KG1 (cell line): ENCODE data around the gene GDAP1L1.
"Not testable (repeated sequence)": the region's sequence is repeated elsewhere in the genome, so short reads cannot be mapped to it uniquely, and the experiment has no call there.

ENCODE experiments used
- DNase-seq: peaks from one replicate; lab custom pipeline; 2025; lab: John Stamatoyannopoulos, UW

Gene GDAP1L1

DNA sequence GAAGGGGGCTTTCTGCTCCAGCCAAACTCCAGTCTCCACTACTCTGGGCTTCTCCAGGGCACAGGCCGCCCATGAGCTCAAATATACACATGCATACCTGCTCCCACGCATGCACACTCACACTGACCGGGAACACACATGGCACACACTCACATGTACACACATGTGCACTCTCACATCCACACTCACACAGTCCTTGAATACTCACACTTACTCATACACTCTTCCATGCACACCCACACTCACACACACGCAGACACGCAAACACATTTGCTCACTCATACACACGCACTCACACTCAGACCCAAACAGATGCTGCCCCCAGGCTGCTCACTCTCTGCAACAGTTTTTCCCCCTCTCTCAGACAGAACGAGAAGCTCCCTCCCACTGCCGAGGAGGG lies 7.0 kb downstream of the GDAP1L1 start:
- no peak for DNase-seq

GRCh38 chr20:44255942-44256341 lies 8.8 kb downstream of the GDAP1L1 start:
- DNase-seq, result no peak

GRCh38 chr20:44256961-44257360 lies 9.9 kb downstream of the GDAP1L1 start:
- no peak for DNase-seq

GRCh38 chr20:44258226-44258890 lies 11.2 kb downstream of the GDAP1L1 start:
- DNase-seq, result no peak

DNA sequence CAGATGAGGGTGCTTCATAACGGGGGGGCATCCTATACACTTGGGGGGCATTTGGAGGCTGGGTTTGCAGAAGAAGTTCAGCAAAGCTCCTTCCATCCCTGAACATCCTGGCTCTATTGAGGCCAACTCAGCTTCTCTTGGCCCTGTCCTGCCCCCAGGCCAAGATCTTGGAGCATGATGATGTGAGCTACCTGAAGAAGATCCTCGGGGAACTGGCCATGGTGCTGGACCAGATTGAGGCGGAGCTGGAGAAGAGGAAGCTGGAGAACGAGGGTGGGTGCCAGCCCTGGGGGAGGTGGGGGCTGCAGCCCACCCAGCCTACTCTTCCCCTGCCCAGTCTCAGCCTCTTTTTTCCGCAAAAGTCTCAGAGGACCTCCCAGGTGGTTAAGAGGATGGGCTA lies 17.2 kb downstream of the GDAP1L1 start:
- no peak for DNase-seq

DNA sequence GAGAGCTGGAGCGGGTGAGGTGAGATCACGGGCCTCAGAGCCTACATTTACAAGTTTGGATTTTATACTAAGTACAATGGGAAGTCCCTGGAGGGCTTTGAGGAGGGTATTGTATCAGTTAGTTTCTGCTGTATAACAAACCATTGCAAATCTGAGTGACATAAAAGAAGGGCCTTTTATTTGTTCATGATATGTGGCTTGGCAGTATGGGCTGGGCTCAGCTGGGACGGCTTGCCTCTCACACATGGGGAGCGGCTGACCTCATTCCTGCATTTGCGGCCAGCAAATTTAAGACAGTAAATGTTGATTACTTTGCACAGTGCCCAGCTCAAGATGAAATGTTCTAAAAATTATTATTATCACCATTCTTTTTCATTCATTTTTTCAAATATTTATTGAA lies 21.7 kb downstream of the GDAP1L1 start:
- no peak for DNase-seq

- DNase-seq, result no peak
Observed at GRCh38 chr20:44271915-44272663, 25.0 kb downstream of the GDAP1L1 start.

GRCh38 chr20:44273231-44274215 lies 26.4 kb downstream of the GDAP1L1 start:
- no peak for DNase-seq

DNA sequence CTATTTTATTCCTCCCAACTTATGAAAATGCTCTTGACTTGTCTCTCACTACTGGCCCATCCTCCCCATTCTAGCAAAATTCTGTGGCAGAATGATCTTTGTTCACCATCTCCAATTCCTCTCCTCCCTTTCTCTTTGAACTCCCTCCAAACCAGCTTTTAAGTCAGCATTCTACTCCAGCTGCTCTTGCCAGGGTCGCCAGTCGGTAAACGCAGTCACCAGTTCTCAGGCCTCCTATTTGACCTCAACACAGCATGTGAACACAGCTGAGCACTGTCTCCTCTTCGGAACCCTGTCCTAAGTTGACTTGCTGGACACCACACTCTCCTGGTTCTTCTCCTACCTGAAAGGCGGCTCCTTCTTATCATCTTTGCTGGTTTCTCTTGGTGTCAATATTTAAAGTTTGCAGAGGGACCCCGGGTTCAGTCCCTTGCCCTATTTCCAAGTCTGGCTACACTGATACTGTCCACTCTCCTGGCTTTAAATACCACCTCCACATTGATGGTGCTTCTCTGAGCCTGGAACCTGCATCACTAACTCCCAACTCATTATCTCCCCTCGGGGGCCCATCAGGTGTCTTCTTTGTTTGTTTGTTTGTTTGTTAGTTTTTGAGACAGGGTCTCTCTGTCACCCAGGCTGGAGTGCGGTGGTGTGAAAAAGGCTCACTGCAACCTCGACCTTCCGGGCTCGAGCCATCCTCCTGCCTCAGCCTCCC lies 27.4 kb downstream of the GDAP1L1 start:
- DNase-seq, result no peak

DNA sequence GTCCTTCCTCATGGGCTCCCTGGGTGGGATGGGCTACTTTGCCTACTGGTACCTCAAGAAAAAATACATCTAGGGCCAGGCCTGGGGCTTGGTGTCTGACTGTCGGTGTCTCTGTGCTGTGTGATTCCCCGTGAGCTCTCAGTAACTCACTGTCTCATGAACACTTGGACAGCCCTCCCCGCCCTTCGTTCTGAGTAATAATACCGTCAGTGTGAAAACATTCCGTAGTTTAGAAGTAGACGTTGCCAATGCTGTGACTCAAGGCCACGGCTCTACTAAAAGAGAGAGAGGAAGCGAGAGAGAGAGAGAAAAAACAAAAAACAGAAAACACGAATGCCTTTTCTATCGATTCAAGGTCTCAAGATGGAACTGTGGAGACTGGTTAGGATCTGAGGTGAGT lies 32.1 kb downstream of the GDAP1L1 start:
- no peak for DNase-seq

DNA sequence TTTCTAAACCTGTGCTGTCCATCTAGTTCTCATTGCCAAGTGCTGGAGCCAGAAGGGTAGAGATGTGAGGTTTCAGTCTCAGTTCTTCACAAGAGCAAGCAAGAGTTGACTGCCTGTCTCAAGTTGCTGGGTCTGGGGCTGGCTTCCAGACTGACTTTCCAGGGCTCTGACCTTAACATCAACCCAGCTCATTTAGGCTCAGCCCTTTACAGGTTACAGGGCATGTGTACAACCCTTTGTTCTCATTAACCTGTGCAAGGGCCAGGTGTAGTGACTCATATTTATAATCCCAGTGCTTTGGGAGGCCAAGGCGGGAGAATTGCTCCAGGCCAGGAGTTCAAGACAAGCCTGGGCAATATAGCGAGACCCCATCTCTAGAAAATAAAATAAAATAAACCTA lies 33.3 kb downstream of the GDAP1L1 start:
- DNase-seq, result no peak

DNA sequence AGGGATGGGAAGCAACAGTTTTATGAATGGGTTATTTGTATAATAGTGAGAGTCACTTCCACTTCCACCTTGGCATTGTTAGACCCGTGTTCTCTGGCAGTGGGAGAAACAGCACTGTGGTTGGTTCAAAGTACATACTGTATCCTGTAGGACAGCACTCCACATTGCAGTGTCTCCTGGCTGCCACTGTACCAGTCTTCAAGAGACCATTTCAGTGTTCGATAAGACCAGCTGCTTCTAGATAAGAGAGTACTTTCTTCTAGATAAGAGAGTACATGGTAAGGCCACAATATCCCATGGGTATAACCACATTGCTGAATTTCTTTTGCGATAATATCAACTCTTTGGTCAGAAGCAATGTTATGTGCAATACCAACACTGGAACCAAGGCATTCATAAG lies 35.1 kb downstream of the GDAP1L1 start:
- no peak for DNase-seq

- DNase-seq, result no peak
Observed at GRCh38 chr20:44284032-44284431, 36.9 kb downstream of the GDAP1L1 start.

GRCh38 chr20:44287272-44288097 lies 40.4 kb downstream of the GDAP1L1 start:
- DNase-seq, result no peak

DNA sequence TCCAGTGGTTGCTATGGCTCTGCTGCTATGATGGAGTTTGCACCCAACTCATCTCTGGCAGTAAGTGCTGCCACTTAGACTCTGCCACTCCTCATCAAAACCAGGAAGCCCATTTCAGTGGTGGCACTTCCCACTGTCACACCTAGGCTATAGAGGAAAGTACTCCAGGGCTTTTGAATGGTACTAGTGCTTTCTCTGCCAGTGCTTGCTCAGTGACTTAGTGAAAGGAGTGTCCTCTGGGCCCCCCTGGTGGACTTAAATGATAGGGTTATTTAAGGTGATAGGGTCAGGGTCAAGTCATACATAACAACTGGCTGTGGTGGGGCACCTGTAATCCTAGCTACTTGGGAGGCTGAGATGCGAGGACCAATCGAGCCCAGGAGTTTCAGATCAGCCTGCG lies 41.1 kb downstream of the GDAP1L1 start:
- DNase-seq, result no peak

GRCh38 chr20:44291754-44292153 lies 44.6 kb downstream of the GDAP1L1 start:
- no peak for DNase-seq

GRCh38 chr20:44296011-44296410 lies 48.9 kb downstream of the GDAP1L1 start:
- DNase-seq, result no peak

DNA sequence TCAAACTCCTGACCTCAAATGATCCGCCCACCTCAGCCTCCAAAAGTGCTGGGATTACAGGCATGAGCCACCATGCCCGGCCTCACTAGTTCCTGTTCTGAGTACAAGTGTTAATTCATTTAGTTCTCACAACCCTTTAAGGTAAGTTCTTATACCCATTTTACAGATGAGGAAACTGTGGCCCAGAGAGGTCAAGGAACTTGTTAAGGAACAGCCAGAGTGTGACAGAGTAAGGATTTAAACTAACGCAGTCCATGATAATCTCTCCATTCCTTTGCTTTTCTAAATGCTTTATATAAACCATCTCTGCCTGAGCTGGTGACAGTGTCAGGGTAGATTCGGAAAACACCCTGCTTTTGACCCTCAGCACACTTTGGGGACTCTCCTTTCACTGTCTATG lies 50.6 kb downstream of the GDAP1L1 start:
- DNase-seq, result no peak

DNA sequence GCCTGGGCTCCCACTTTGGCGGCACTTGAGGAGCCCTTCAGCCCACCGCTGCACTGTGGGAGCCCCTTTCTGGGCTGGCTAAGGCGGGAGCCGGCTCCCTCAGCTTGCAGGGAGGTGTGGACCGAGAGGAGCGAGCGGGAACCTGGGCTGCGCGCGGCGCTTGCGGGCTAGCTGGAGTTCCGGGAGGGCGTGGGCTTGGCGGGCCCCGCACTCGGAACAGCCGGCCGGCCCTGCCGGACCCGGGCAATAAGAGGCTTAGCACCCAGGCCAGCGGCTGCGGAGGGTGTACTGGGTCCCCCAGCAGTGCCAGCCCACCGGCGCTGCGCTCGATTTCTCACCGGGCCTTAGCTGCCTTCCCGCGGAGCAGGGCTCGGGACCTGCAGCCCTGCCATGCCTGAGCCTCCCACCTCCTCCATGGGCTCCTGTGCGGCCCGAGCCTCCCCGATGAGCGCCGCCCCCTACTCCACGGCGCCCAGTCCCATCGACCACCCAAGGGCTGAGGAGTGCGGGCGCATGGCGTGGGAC lies 52.0 kb downstream of the GDAP1L1 start:
- DNase-seq, result not testable (repeated sequence)

- no peak for DNase-seq
Observed at GRCh38 chr20:44301285-44301684, 54.2 kb downstream of the GDAP1L1 start.
